Measurements from ENCODE around the gene HLA-DMB. TPM values are rescaled to one million over a fixed set of nuclear protein-coding genes. Genes with fewer than 3 reads are reported as not detected.

The HLA-DMB gene
- polyA plus RNA-seq (ENCODE audit: insufficient read length in 3 of 3) = 10 to 100 TPM; 51.8 to 75.3 (median 65.9) TPM
- long read RNA-seq, donor 1, full-length matches to known transcripts = 15 of 59 reads
- long read RNA-seq, donor 1, partial matches to known transcripts = 32 of 59 reads
- long read RNA-seq, donor 1, other reads (novel, unspliced or antisense) = 12 of 59 reads
- long read RNA-seq, donor 2, full-length matches to known transcripts = 11 of 21 reads
- long read RNA-seq, donor 2, partial matches to known transcripts = 0 of 21 reads
- long read RNA-seq, donor 2, other reads (novel, unspliced or antisense) = 10 of 21 reads
- long read RNA-seq, donor 3, full-length matches to known transcripts = 32 of 120 reads
- long read RNA-seq, donor 3, partial matches to known transcripts = 62 of 120 reads
- long read RNA-seq, donor 3, other reads (novel, unspliced or antisense) = 26 of 120 reads
- long read RNA-seq, donor 4, full-length matches to known transcripts = 27 of 71 reads
- long read RNA-seq, donor 4, partial matches to known transcripts = 30 of 71 reads
- long read RNA-seq, donor 4, other reads (novel, unspliced or antisense) = 14 of 71 reads
- long read RNA-seq, donor 5 = 0 reads
- long read RNA-seq, donor 6, full-length matches to known transcripts = 18 of 75 reads
- long read RNA-seq, donor 6, partial matches to known transcripts = 49 of 75 reads
- long read RNA-seq, donor 6, other reads (novel, unspliced or antisense) = 8 of 75 reads
- long read RNA-seq, donor 7, full-length matches to known transcripts = 22 of 87 reads
- long read RNA-seq, donor 7, partial matches to known transcripts = 57 of 87 reads
- long read RNA-seq, donor 7, other reads (novel, unspliced or antisense) = 8 of 87 reads
- long read RNA-seq, donor 8 = 0 reads
- long read RNA-seq, donor 9, full-length matches to known transcripts = 33 of 66 reads
- long read RNA-seq, donor 9, partial matches to known transcripts = 6 of 66 reads
- long read RNA-seq, donor 9, other reads (novel, unspliced or antisense) = 27 of 66 reads
- long read RNA-seq, donor 10, full-length matches to known transcripts = 30 of 50 reads
- long read RNA-seq, donor 10, partial matches to known transcripts = 0 of 50 reads
- long read RNA-seq, donor 10, other reads (novel, unspliced or antisense) = 20 of 50 reads
- long read RNA-seq, donor 11, full-length matches to known transcripts = 33 of 76 reads
- long read RNA-seq, donor 11, partial matches to known transcripts = 34 of 76 reads
- long read RNA-seq, donor 11, other reads (novel, unspliced or antisense) = 9 of 76 reads
- long read RNA-seq, donor 12, full-length matches to known transcripts = 9 of 29 reads
- long read RNA-seq, donor 12, partial matches to known transcripts = 15 of 29 reads
- long read RNA-seq, donor 12, other reads (novel, unspliced or antisense) = 5 of 29 reads
- long read RNA-seq, donor 13 = 0 reads
- long read RNA-seq, donor 14, full-length matches to known transcripts = 32 of 83 reads
- long read RNA-seq, donor 14, partial matches to known transcripts = 29 of 83 reads
- long read RNA-seq, donor 14, other reads (novel, unspliced or antisense) = 22 of 83 reads
- long read RNA-seq, donor 15, full-length matches to known transcripts = 13 of 35 reads
- long read RNA-seq, donor 15, partial matches to known transcripts = 14 of 35 reads
- long read RNA-seq, donor 15, other reads (novel, unspliced or antisense) = 8 of 35 reads
- long read RNA-seq, donor 16, full-length matches to known transcripts = 92 of 158 reads
- long read RNA-seq, donor 16, partial matches to known transcripts = 22 of 158 reads
- long read RNA-seq, donor 16, other reads (novel, unspliced or antisense) = 44 of 158 reads

GRCh38 chr6:32940656-32941213 lies at the start of gene HLA-DMB:
TSS of gene HLA-DMB (minus strand) at chr6:32941028. CDS start at chr6:32940807, 221 bp downstream.
- DNase-seq (ENCODE audit: extremely low read depth in 1 of 11, low read depth in 9 of 11, low spot score in 4 of 11) = peak in 8 of 11 donors; percentile 76 to 91 (median 80)

GRCh38 chr6:32989368-32989767 lies 48.5 kb upstream of the HLA-DMB start:
- no peak for DNase-seq (ENCODE audit: extremely low read depth in 1 of 11, low read depth in 9 of 11, low spot score in 4 of 11)

DNA sequence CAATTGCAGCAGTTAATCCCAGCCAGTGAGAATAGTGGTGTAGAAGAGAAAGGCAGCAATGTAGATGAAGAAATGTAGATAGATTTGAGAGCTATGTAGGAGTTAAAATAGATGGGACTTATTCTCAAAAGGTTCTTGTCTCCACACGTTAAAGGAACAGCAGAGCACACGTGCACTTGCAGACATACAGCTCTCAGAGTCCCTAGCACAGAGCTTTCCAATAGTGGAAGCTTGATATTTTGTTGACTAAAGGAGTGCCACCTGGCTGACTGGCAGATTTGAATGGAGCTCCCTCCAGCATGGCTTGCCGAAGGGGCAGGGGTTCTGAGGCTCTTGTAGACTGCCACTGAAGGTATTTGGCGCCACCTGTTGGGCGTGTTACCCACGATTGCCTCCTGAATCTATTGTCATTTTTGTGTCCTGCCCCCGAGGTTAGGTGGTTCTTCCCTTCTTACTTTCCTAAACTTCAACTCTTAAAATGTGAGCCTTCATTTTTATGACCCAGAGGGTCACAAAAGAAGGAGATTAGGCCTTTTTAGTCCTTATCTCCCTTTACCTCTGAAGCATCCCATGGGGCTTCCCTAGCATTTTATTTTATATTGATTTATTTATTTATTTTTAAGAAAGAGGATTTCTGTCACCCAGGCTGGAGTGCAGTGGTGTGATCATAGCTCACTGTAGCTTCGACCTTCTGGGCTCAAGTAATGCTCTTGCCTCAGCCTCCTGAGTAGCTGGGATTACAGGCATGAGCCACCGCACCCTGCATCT lies 44.0 kb upstream of the HLA-DMB start:
- peak in 9 of 11 donors; percentile 67 to 84 (median 79) for DNase-seq (ENCODE audit: extremely low read depth in 1 of 11, low read depth in 9 of 11, low spot score in 4 of 11)

DNA sequence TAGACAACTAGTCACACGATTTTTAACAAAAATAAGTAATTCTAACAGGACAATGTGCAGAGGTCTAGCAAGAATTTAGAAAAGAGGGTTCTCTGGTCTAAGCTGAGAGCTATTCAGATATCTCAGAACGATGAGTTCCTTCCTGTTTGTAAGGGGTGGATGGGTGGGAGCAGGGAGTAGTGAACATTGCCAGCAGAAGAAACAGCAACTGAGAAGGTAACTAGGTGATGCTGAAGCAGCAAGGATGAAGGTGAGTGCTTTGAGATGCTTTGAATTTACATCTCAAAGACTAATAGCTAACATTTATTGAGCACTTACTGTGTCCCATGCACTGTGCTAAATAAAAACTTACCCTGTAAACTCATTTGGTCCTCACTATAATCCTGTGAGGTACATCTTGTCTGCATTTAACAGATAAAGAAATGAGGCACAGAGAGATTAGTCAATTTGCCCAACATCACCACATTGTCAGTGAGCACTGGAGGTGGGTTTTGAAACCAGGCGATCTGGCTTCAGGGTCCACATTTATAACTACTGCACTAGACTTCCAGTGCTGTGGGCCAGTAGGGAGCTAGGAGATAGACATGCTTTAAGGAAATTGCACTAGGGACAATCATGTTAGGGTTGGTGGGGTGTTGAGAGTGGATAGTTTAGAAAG lies 43.3 kb upstream of the HLA-DMB start:
- DNase-seq (ENCODE audit: extremely low read depth in 1 of 11, low read depth in 9 of 11, low spot score in 4 of 11) = no peak

- DNase-seq (ENCODE audit: extremely low read depth in 1 of 11, low read depth in 9 of 11, low spot score in 4 of 11) = no peak
Measured at GRCh38 chr6:32983493-32983848, 42.6 kb upstream of the HLA-DMB start.

GRCh38 chr6:32982702-32983492 lies 42.1 kb upstream of the HLA-DMB start:
- DNase-seq (ENCODE audit: extremely low read depth in 1 of 11, low read depth in 9 of 11, low spot score in 4 of 11) = no peak

DNA sequence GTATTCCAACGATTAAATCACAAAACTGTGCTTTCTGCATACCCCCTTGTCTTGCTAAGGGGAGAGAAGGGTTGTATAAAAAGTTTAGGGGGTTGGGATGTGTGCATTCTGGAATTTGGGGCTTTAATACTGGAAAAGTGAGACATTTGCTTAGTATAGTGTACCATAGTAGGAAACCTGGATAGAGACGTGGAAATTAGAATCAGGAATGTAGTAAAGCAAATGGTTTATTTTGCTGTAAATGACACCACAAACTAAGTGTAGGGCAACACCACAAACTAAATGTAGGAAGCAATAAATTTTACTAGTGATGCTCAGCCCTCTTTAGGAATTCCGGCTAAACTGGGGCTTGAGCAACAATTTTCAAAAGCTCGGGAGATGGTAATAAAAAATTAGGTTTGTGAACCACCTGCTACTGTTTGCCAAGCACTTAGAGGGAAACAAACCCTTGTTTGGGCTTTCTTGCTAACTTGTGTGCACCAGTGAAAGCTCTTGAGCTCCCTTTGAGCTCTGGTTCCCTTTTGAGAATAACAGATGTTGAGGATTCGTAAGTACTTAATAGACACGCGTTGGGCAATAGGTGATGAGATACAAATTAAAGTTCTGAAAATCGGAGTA lies 41.4 kb upstream of the HLA-DMB start:
- no peak for DNase-seq (ENCODE audit: extremely low read depth in 1 of 11, low read depth in 9 of 11, low spot score in 4 of 11)

- no peak for DNase-seq (ENCODE audit: extremely low read depth in 1 of 11, low read depth in 9 of 11, low spot score in 4 of 11)
Measured at GRCh38 chr6:32980488-32981038, 39.7 kb upstream of the HLA-DMB start.

- no peak for DNase-seq (ENCODE audit: extremely low read depth in 1 of 11, low read depth in 9 of 11, low spot score in 4 of 11)
Measured at GRCh38 chr6:32979720-32980487, 39.1 kb upstream of the HLA-DMB start.

- DNase-seq (ENCODE audit: extremely low read depth in 1 of 11, low read depth in 9 of 11, low spot score in 4 of 11) = no peak
Measured at GRCh38 chr6:32977953-32978324, 37.1 kb upstream of the HLA-DMB start.

DNA sequence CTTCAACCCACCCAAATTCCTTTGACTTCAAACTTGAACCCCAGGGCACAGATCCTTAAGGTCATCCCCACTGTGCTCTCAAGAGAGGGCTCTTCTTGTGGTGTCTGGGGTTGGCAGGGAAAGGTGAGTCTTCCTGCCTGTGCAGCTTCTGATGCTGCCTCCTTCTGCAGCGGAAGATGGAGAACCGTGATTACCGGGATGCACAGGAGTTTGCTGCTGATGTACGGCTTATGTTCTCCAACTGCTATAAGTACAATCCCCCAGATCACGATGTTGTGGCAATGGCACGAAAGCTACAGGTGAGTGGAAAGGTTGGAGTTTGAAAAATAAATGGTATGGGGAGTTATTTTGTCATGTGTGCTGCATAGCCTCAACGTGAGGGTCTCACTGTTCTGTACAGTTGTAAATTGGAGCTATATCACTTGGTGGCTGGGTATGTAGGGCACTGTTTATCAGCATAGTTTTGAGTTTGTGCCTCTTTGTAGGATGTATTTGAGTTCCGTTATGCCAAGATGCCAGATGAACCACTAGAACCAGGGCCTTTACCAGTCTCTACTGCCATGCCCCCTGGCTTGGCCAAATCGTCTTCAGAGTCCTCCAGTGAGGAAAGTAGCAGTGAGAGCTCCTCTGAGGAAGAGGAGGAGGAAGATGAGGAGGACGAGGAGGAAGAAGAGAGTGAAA lies 36.6 kb upstream of the HLA-DMB start:
- DNase-seq (ENCODE audit: extremely low read depth in 1 of 11, low read depth in 9 of 11, low spot score in 4 of 11) = no peak

GRCh38 chr6:32976334-32977069 lies 35.7 kb upstream of the HLA-DMB start:
- DNase-seq (ENCODE audit: extremely low read depth in 1 of 11, low read depth in 9 of 11, low spot score in 4 of 11) = no peak

GRCh38 chr6:32975886-32976285 lies 35.1 kb upstream of the HLA-DMB start:
- no peak for DNase-seq (ENCODE audit: extremely low read depth in 1 of 11, low read depth in 9 of 11, low spot score in 4 of 11)
